ENCODE measurements around the gene XKR3.

Gene XKR3

GRCh38 chr22:16818538-16818937, 6.7 kb downstream of the XKR3 start:
- H3K36me3 ChIP-seq (replicated peaks; ENCODE audit: insufficient read depth, low read length), result no peaks in the 10 kb centered on the region; the same call in 1 of the 2 replicates
- no peaks in the 10 kb centered on the region for H3K79me2 ChIP-seq (ENCODE audit: low read length)
- H3K4me3 ChIP-seq (ENCODE audit: low read length), result no peak overlapping the region
- no peak overlapping the region for H3K27ac ChIP-seq (ENCODE audit: low read length)
- H3K4me2 ChIP-seq (ENCODE audit: low read depth, low read length), result no peak overlapping the region
- DNase-seq, result no peak
- H3K9me2 ChIP-seq (replicated peaks; ENCODE audit: insufficient read depth, low read length), result no peaks in the 10 kb centered on the region
- H4K20me1 ChIP-seq (ENCODE audit: insufficient read depth, low read length), result no peaks in the 10 kb centered on the region
- no peaks in the 10 kb centered on the region for H3K9me3 ChIP-seq (replicated peaks; ENCODE audit: insufficient read depth, low read length)
- H3K9ac ChIP-seq (ENCODE audit: low read length), result no peak overlapping the region
- no peak for TF ChIP-seq EZH2phosphoT487 (IDR thresholded peaks at IDR 0.05; ENCODE audit: low read length)
- TF ChIP-seq CTCF (IDR thresholded peaks at IDR 0.05; ENCODE audit: low read length), result no peak
- no peak for TF ChIP-seq EZH2 (optimal IDR thresholded peaks at IDR 0.05; ENCODE audit: low read depth, low read length)
- no peaks in the 10 kb centered on the region for H3K27me3 ChIP-seq (replicated peaks; ENCODE audit: insufficient read depth, low read length)
- H3F3A ChIP-seq (ENCODE audit: insufficient read depth, low read length), result no peaks in the 10 kb centered on the region
- H2AFZ ChIP-seq (ENCODE audit: low read length), result no peak overlapping the region
- 0 out of 2 replicates have a peak, but pooled peaks cover 8% of the 10 kb centered on the region for H3K4me1 ChIP-seq (ENCODE audit: low read length)

GRCh38 chr22:16815073-16815472, 10.1 kb downstream of the XKR3 start:
- no peak overlapping the region for H3K27ac ChIP-seq (ENCODE audit: low read length)
- no peaks in the 10 kb centered on the region; the same call in 1 of the 2 replicates for H3K36me3 ChIP-seq (replicated peaks; ENCODE audit: insufficient read depth, low read length)
- H3K4me2 ChIP-seq (ENCODE audit: low read depth, low read length), result no peak overlapping the region
- no peak overlapping the region for H2AFZ ChIP-seq (ENCODE audit: low read length)
- H3K4me3 ChIP-seq (ENCODE audit: low read length), result no peak overlapping the region
- 0 out of 2 replicates have a peak, but pooled peaks cover 8% of the 10 kb centered on the region for H3K4me1 ChIP-seq (ENCODE audit: low read length)
- H3K27me3 ChIP-seq (replicated peaks; ENCODE audit: insufficient read depth, low read length), result no peaks in the 10 kb centered on the region
- no peak for DNase-seq
- H3K9me2 ChIP-seq (replicated peaks; ENCODE audit: insufficient read depth, low read length), result no peaks in the 10 kb centered on the region
- no peaks in the 10 kb centered on the region for H3K9me3 ChIP-seq (replicated peaks; ENCODE audit: insufficient read depth, low read length)
- TF ChIP-seq EZH2 (optimal IDR thresholded peaks at IDR 0.05; ENCODE audit: low read depth, low read length) (no peak), CTCF (IDR thresholded peaks at IDR 0.05; ENCODE audit: low read length) (no peak), EZH2phosphoT487 (IDR thresholded peaks at IDR 0.05; ENCODE audit: low read length) (no peak)
- no peaks in the 10 kb centered on the region for H3K79me2 ChIP-seq (ENCODE audit: low read length)
- no peak overlapping the region for H3K9ac ChIP-seq (ENCODE audit: low read length)
- H4K20me1 ChIP-seq (ENCODE audit: insufficient read depth, low read length), result no peaks in the 10 kb centered on the region
- H3F3A ChIP-seq (ENCODE audit: insufficient read depth, low read length), result no peaks in the 10 kb centered on the region

- no peaks in the 10 kb centered on the region for H3K27me3 ChIP-seq (replicated peaks; ENCODE audit: insufficient read depth, low read length)
Measured at GRCh38 chr22:16810188-16810802, 14.9 kb downstream of the XKR3 start.

GRCh38 chr22:16808744-16809143, 16.5 kb downstream of the XKR3 start:
- Histone ChIP-seq H3K36me3 (replicated peaks; ENCODE audit: insufficient read depth, low read length) (no peaks in the 10 kb centered on the region), H3K79me2 (ENCODE audit: low read length) (no peaks in the 10 kb centered on the region), H3K4me3 (ENCODE audit: low read length) (no peak overlapping the region), H2AFZ (ENCODE audit: low read length) (no peak overlapping the region), H3K9me2 (replicated peaks; ENCODE audit: insufficient read depth, low read length) (no peaks in the 10 kb centered on the region), H3K9me3 (replicated peaks; ENCODE audit: insufficient read depth, low read length) (no peaks in the 10 kb centered on the region), H3K27me3 (replicated peaks; ENCODE audit: insufficient read depth, low read length) (no peaks in the 10 kb centered on the region), H3K4me1 (ENCODE audit: low read length) (no peaks in the 10 kb centered on the region), H3K4me2 (ENCODE audit: low read depth, low read length) (no peak overlapping the region), H4K20me1 (ENCODE audit: insufficient read depth, low read length) (no peaks in the 10 kb centered on the region), H3F3A (ENCODE audit: insufficient read depth, low read length) (no peaks in the 10 kb centered on the region), H3K27ac (ENCODE audit: low read length) (no peak overlapping the region), H3K9ac (ENCODE audit: low read length) (no peak overlapping the region)
- DNase-seq, result no peak
- TF ChIP-seq CTCF (IDR thresholded peaks at IDR 0.05; ENCODE audit: low read length), result no peak
- TF ChIP-seq EZH2phosphoT487 (IDR thresholded peaks at IDR 0.05; ENCODE audit: low read length), result no peak
- no peak for TF ChIP-seq EZH2 (optimal IDR thresholded peaks at IDR 0.05; ENCODE audit: low read depth, low read length)

More at GRCh38 chr22:16810188-16810802, 14.9 kb downstream of the XKR3 start:
- Histone ChIP-seq H4K20me1 (ENCODE audit: insufficient read depth, low read length) (no peaks in the 10 kb centered on the region), H3K79me2 (ENCODE audit: low read length) (no peaks in the 10 kb centered on the region), H2AFZ (ENCODE audit: low read length) (no peak overlapping the region), H3F3A (ENCODE audit: insufficient read depth, low read length) (no peaks in the 10 kb centered on the region), H3K4me1 (ENCODE audit: low read length) (no peaks in the 10 kb centered on the region), H3K4me3 (ENCODE audit: low read length) (no peak overlapping the region), H3K36me3 (replicated peaks; ENCODE audit: insufficient read depth, low read length) (no peaks in the 10 kb centered on the region), H3K9me2 (replicated peaks; ENCODE audit: insufficient read depth, low read length) (no peaks in the 10 kb centered on the region), H3K9me3 (replicated peaks; ENCODE audit: insufficient read depth, low read length) (no peaks in the 10 kb centered on the region), H3K4me2 (ENCODE audit: low read depth, low read length) (no peak overlapping the region), H3K27ac (ENCODE audit: low read length) (no peak overlapping the region), H3K9ac (ENCODE audit: low read length) (no peak overlapping the region)
- DNase-seq, result no peak
- TF ChIP-seq EZH2phosphoT487 (IDR thresholded peaks at IDR 0.05; ENCODE audit: low read length), result no peak

Measured in MM.1S (cell line).